ENCODE results near the gene PAX2.

Gene PAX2

GRCh38 chr10:100872034-100872791 is 126.8 kb downstream of the PAX2 start:
- intact Hi-C loops (cut with DNase I): loop anchor here (10.0 kb wide), 1 partner anchor 127 kb away; the partner anchor contains the start of gene PAX2
- DNase-seq: peak in 5 of 10 donors; percentile 25 to 44 (median 37)

- no peak for DNase-seq
- intact Hi-C loops (cut with DNase I): loop anchor here (10.0 kb wide), 1 partner anchor 128 kb away; the partner anchor contains the start of gene PAX2
These were observed 127.9 kb downstream of the PAX2 start for GRCh38 chr10:100873146-100873826.

- intact Hi-C loops (cut with DNase I): loop anchor here (10.0 kb wide), 1 partner anchor 129 kb away; the partner anchor contains the start of gene PAX2
- peak in 1 of 10 donors; percentile 19 for DNase-seq
These were observed 128.5 kb downstream of the PAX2 start for GRCh38 chr10:100873827-100874326.

GRCh38 chr10:100874702-100875483 is 129.5 kb downstream of the PAX2 start:
- intact Hi-C loops (cut with DNase I): loop anchor here (10.0 kb wide), 1 partner anchor 130 kb away; the partner anchor contains the start of gene PAX2
- DNase-seq: no peak

GRCh38 chr10:100875484-100876166 is 130.2 kb downstream of the PAX2 start:
- no peak for DNase-seq
- intact Hi-C loops (cut with DNase I): loop anchor here (10.0 kb wide), 1 partner anchor 131 kb away; the partner anchor contains the start of gene PAX2

- DNase-seq: no peak
These were observed 131.4 kb downstream of the PAX2 start for GRCh38 chr10:100876585-100877460.

GRCh38 chr10:100877461-100877850 is 132.1 kb downstream of the PAX2 start:
- intact Hi-C loops (cut with DNase I): loop anchor here (10.0 kb wide), 1 partner anchor 133 kb away; the partner anchor contains the start of gene PAX2
- peak in 1 of 10 donors; percentile 24 for DNase-seq

More at GRCh38 chr10:100876585-100877460, 131.4 kb downstream of the PAX2 start:
- intact Hi-C loops (cut with DNase I): loop anchor here (10.0 kb wide), 1 partner anchor 132 kb away; the partner anchor contains the start of gene PAX2

- peak; percentile 51 to 95 (median 68) for DNase-seq
These were observed 133.0 kb downstream of the PAX2 start for GRCh38 chr10:100878291-100878910.

More at GRCh38 chr10:100878291-100878910, 133.0 kb downstream of the PAX2 start:
- intact Hi-C loops (cut with DNase I): loop anchor here (2.0 to 10.0 kb wide), 2 partner anchors 134 to 316 kb away; partner anchors contain the start of gene PAX2

Measured in posterior cingulate gyrus (tissue), 11 donors.